Measurements from ENCODE around the gene SART1. TPM values are rescaled to one million over a fixed set of nuclear protein-coding genes. Genes with fewer than 3 reads are reported as not detected.
"Not testable (repeated sequence)": the region's sequence is repeated elsewhere in the genome, so short reads cannot be mapped to it uniquely, and the experiment has no call there.

Gene SART1
- total RNA-seq, 4 donors from 2014 or later: 12.0 to 55.2 (median 33.3) TPM

GRCh38 chr11:66017321-66017720 lies 55.8 kb downstream of the SART1 start:
- Histone ChIP-seq H3K9me3 (no peaks in the 10 kb centered on the region), H3K27me3 (peaks cover 7 to 9% (median 8%) of the 10 kb centered on the region in 3 donors), H3K4me3 (no peak overlapping the region), H3K4me1 (peaks cover 9 to 15% of the 10 kb centered on the region in 2 donors), H3K27ac (no peak overlapping the region), H3K36me3 (no peaks in the 10 kb centered on the region)
- no peak for DNase-seq
- in situ Hi-C loops (cut with MboI; ENCODE audit: low sequenced_read_pairs in 4 of 4): no loop called here
- TF ChIP-seq POLR2A (IDR thresholded peaks at IDR 0.05): no peak
- TF ChIP-seq CTCF (IDR thresholded peaks at IDR 0.05 in 4 of 5, conservative IDR thresholded peaks at IDR 0.05 in 1 of 5): no peak
- intact Hi-C loops (cut with DNase I; ENCODE audit: low total_unique reads): no loop called here
- no peak for ATAC-seq

GRCh38 chr11:66020212-66020611 lies 58.7 kb downstream of the SART1 start:
- no peak overlapping the region for H3K4me3 ChIP-seq
- H3K27ac ChIP-seq: no peak overlapping the region
- intact Hi-C loops (cut with DNase I; ENCODE audit: low total_unique reads): no loop called here
- H3K27me3 ChIP-seq: no peaks in the 10 kb centered on the region
- no peaks in the 10 kb centered on the region for H3K36me3 ChIP-seq
- ATAC-seq (no peak), DNase-seq (no peak)
- no peaks in the 10 kb centered on the region for H3K9me3 ChIP-seq
- peaks cover 9% of the 10 kb centered on the region in 2 donors for H3K4me1 ChIP-seq
- TF ChIP-seq POLR2A (IDR thresholded peaks at IDR 0.05) (no peak), CTCF (IDR thresholded peaks at IDR 0.05 in 4 of 5, conservative IDR thresholded peaks at IDR 0.05 in 1 of 5) (no peak)
- in situ Hi-C loops (cut with MboI; ENCODE audit: low sequenced_read_pairs in 4 of 4): no loop called here

GRCh38 chr11:66020618-66021357 lies 59.3 kb downstream of the SART1 start:
- Histone ChIP-seq H3K9me3 (no peaks in the 10 kb centered on the region), H3K27ac (no peak overlapping the region), H3K4me3 (no peak overlapping the region), H3K4me1 (peaks cover 3 to 4% of the 10 kb centered on the region in 2 donors), H3K27me3 (no peaks in the 10 kb centered on the region), H3K36me3 (no peaks in the 10 kb centered on the region)
- intact Hi-C loops (cut with DNase I; ENCODE audit: low total_unique reads): no loop called here
- no peak for TF ChIP-seq POLR2A (IDR thresholded peaks at IDR 0.05)
- TF ChIP-seq CTCF (IDR thresholded peaks at IDR 0.05 in 4 of 5, conservative IDR thresholded peaks at IDR 0.05 in 1 of 5): no peak
- ATAC-seq (no peak), DNase-seq (no peak)
- in situ Hi-C loops (cut with MboI; ENCODE audit: low sequenced_read_pairs in 4 of 4): no loop called here

GRCh38 chr11:66022401-66023185 lies 61.1 kb downstream of the SART1 start:
- peak overlapping the region; percentile 21 to 49 (median 32) for H3K4me3 ChIP-seq
- no peak overlapping the region for H3K27ac ChIP-seq
- intact Hi-C loops (cut with DNase I; ENCODE audit: low total_unique reads) (loop anchor here (1.0 kb wide), 1 partner anchor 33 kb away; no protein-coding TSS in a partner anchor), in situ Hi-C loops (cut with MboI; ENCODE audit: low sequenced_read_pairs in 4 of 4) (no loop called here)
- peak; percentile 83 to 94 for ATAC-seq
- DNase-seq: peak; percentile 19 to 47
- H3K36me3 ChIP-seq: no peaks in the 10 kb centered on the region
- H3K9me3 ChIP-seq: no peaks in the 10 kb centered on the region
- no peaks in the 10 kb centered on the region for H3K27me3 ChIP-seq
- H3K4me1 ChIP-seq: no peaks in the 10 kb centered on the region
- TF ChIP-seq CTCF (IDR thresholded peaks at IDR 0.05 in 4 of 5, conservative IDR thresholded peaks at IDR 0.05 in 1 of 5) (peak; percentile 90 to 97 (median 92)), POLR2A (IDR thresholded peaks at IDR 0.05) (no peak)

GRCh38 chr11:66023186-66023440 lies 61.6 kb downstream of the SART1 start:
- H3K9me3 ChIP-seq; in situ Hi-C loops (cut with MboI; ENCODE audit: low sequenced_read_pairs in 4 of 4); H3K27ac ChIP-seq; ATAC-seq; H3K4me3 ChIP-seq; H3K27me3 ChIP-seq; DNase-seq; intact Hi-C loops (cut with DNase I; ENCODE audit: low total_unique reads); H3K4me1 ChIP-seq; H3K36me3 ChIP-seq: not testable (repeated sequence)

Measured in gastrocnemius medialis (tissue), 4 donors.